ENCODE results near the gene CSTPP1. TPM values are rescaled to one million over a fixed set of nuclear protein-coding genes. Genes with fewer than 3 reads are reported as not detected.

Gene CSTPP1
- total and polyA plus RNA-seq, 2 donors (not counting 3 experiments of a cell fraction or from before 2014, with no cell fraction given), result 25.9 to 38.2 TPM

GRCh38 chr11:46981436-46981835 lies 44.9 kb downstream of the CSTPP1 start:
- Histone ChIP-seq H3K36me3 (ENCODE audit: control insufficient read depth in 2 of 2, extremely low read depth in 1 of 2, insufficient read depth in 2 of 2, low read length in 2 of 2) (no peaks in the 10 kb centered on the region), H3K4me3 (replicated peaks in 1 of 3; ENCODE audit: insufficient read depth in 1 of 3, low read depth in 1 of 3, low read length in 3 of 3) (no peak overlapping the region), H3K27ac (ENCODE audit: insufficient read depth, low read depth, low read length) (no peak overlapping the region), H2AFZ (ENCODE audit: low read depth, low read length) (no peak overlapping the region), H3K79me2 (ENCODE audit: control insufficient read depth, insufficient read depth, low read length) (no peaks in the 10 kb centered on the region), H3K9ac (replicated peaks; ENCODE audit: extremely low read depth, insufficient read depth, low read length) (no peak overlapping the region), H4K20me1 (replicated peaks; ENCODE audit: control insufficient read depth, extremely low read depth, insufficient read depth, low read length) (no peaks in the 10 kb centered on the region), H3K4me1 (ENCODE audit: control insufficient read depth, extremely low read depth, insufficient read depth, low read length) (peaks cover 11% of the 10 kb centered on the region), H3K9me3 (replicated peaks; ENCODE audit: control insufficient read depth, insufficient read depth, low read length) (no peaks in the 10 kb centered on the region), H3K4me2 (ENCODE audit: insufficient read depth, low read length) (no peak overlapping the region), H3K27me3 (ENCODE audit: control insufficient read depth in 2 of 2, insufficient read depth in 2 of 2, low read length in 2 of 2) (no peaks in the 10 kb centered on the region), H3K9me1 (replicated peaks; ENCODE audit: control insufficient read depth, extremely low read depth, insufficient read depth, low read length) (peaks cover 2% of the 10 kb centered on the region)
- BruUV-seq (replicated peaks), result no TSS peak
- no peak for DNase-seq (ENCODE audit: low read depth, low spot score)
- ChIA-PET CTCF (interaction anchor here (1.4 kb wide), 1 partner anchor 172 kb away, joined by 4 read pairs; no protein-coding TSS in a partner anchor), POLR2A (no interaction called here)
- dilution Hi-C loops (cut with MboI; ENCODE audit: extremely low pct_ligation_motif_present, low sequenced_read_pairs) (no loop called here), intact Hi-C loops (cut with micrococcal nuclease) (no loop called here)
- TF ChIP-seq, protein P1, sequence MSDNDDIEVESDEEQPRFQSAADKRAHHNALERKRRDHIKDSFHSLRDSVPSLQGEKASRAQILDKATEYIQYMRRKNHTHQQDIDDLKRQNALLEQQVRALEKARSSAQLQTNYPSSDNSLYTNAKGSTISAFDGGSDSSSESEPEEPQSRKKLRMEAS (IDR thresholded peaks at IDR 0.05; ENCODE audit: insufficient read depth, insufficient read length), result no peak
- TF ChIP-seq MYC (IDR thresholded peaks at IDR 0.05; ENCODE audit: low read depth, low read length) (no peak), POLR2AphosphoS5 (IDR thresholded peaks at IDR 0.05; ENCODE audit: insufficient read depth, low read depth, low read length) (no peak), POLR2A (IDR thresholded peaks at IDR 0.05; ENCODE audit: low read depth, low read length) (no peak), EZH2 (IDR thresholded peaks at IDR 0.05; ENCODE audit: borderline replicate concordance, low read depth, low read length, severe bottlenecking) (no peak), FOS (IDR thresholded peaks at IDR 0.05; ENCODE audit: borderline replicate concordance, insufficient read depth, low read length) (no peak)
- FAIRE-seq, result no peak

DNA sequence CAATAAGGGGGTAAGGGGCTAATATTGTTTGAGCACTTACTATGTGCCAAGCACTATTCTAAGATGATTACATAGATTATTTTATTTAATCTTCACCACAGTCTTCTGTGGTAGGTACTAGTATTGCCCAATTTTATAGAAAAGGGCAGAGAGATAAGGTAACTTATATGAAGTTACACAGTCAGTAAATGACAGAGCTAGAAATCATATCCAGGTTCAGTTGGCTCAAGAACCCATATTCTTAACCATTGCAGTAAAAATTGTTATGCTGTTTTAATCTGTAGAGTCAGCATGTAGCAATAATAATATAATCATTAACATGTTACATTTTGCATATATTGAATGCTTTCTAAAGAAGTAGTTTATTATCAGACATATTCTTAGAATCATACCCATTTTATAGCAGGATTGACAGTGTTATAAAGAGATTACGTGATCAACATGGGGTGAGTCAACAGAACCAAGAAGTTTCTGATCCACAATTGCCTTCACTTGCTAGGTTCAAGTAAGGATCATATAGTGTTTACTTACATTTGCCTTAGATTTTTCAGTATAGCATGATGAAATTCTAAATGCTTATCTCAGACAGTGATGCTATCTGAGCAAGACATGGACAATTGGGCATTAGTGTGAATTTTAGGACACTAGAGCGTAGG lies 46.4 kb downstream of the CSTPP1 start:
- ChIA-PET CTCF (interaction anchor here (1.0 kb wide), 1 partner anchor 16 kb away, joined by 4 read pairs; no protein-coding TSS in a partner anchor), POLR2A (no interaction called here)
- no peak for FAIRE-seq
- no peaks in the 10 kb centered on the region for H3K27me3 ChIP-seq (ENCODE audit: control insufficient read depth in 2 of 2, insufficient read depth in 2 of 2, low read length in 2 of 2)
- no peaks in the 10 kb centered on the region for H4K20me1 ChIP-seq (replicated peaks; ENCODE audit: control insufficient read depth, extremely low read depth, insufficient read depth, low read length)
- no peaks in the 10 kb centered on the region for H3K9me3 ChIP-seq (replicated peaks; ENCODE audit: control insufficient read depth, insufficient read depth, low read length)
- no peaks in the 10 kb centered on the region for H3K36me3 ChIP-seq (ENCODE audit: control insufficient read depth in 2 of 2, extremely low read depth in 1 of 2, insufficient read depth in 2 of 2, low read length in 2 of 2)
- no peak overlapping the region for H3K9ac ChIP-seq (replicated peaks; ENCODE audit: extremely low read depth, insufficient read depth, low read length)
- H3K4me2 ChIP-seq (ENCODE audit: insufficient read depth, low read length), result no peak overlapping the region
- intact Hi-C loops (cut with micrococcal nuclease), result no loop called here
- H3K4me1 ChIP-seq (ENCODE audit: control insufficient read depth, extremely low read depth, insufficient read depth, low read length), result peaks cover 6% of the 10 kb centered on the region
- dilution Hi-C loops (cut with MboI; ENCODE audit: extremely low pct_ligation_motif_present, low sequenced_read_pairs), result no loop called here
- no peaks in the 10 kb centered on the region for H3K79me2 ChIP-seq (ENCODE audit: control insufficient read depth, insufficient read depth, low read length)
- no TSS peak for BruUV-seq (replicated peaks)
- H3K27ac ChIP-seq (ENCODE audit: insufficient read depth, low read depth, low read length), result no peak overlapping the region
- no peak for DNase-seq (ENCODE audit: low read depth, low spot score)
- H3K9me1 ChIP-seq (replicated peaks; ENCODE audit: control insufficient read depth, extremely low read depth, insufficient read depth, low read length), result peaks cover 2% of the 10 kb centered on the region
- TF ChIP-seq GATA2 (IDR thresholded peaks at IDR 0.05; ENCODE audit: insufficient read depth, insufficient read length, low read depth, low read length) (no peak), POLR2A (IDR thresholded peaks at IDR 0.05; ENCODE audit: low read depth, low read length) (no peak), MYC (IDR thresholded peaks at IDR 0.05; ENCODE audit: low read depth, low read length) (no peak), POLR2AphosphoS5 (IDR thresholded peaks at IDR 0.05; ENCODE audit: insufficient read depth, low read depth, low read length) (no peak), FOS (IDR thresholded peaks at IDR 0.05; ENCODE audit: borderline replicate concordance, insufficient read depth, low read length) (no peak), EZH2 (IDR thresholded peaks at IDR 0.05; ENCODE audit: borderline replicate concordance, low read depth, low read length, severe bottlenecking) (no peak)
- TF ChIP-seq, protein P2, sequence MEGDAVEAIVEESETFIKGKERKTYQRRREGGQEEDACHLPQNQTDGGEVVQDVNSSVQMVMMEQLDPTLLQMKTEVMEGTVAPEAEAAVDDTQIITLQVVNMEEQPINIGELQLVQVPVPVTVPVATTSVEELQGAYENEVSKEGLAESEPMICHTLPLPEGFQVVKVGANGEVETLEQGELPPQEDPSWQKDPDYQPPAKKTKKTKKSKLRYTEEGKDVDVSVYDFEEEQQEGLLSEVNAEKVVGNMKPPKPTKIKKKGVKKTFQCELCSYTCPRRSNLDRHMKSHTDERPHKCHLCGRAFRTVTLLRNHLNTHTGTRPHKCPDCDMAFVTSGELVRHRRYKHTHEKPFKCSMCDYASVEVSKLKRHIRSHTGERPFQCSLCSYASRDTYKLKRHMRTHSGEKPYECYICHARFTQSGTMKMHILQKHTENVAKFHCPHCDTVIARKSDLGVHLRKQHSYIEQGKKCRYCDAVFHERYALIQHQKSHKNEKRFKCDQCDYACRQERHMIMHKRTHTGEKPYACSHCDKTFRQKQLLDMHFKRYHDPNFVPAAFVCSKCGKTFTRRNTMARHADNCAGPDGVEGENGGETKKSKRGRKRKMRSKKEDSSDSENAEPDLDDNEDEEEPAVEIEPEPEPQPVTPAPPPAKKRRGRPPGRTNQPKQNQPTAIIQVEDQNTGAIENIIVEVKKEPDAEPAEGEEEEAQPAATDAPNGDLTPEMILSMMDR (IDR thresholded peaks at IDR 0.05; ENCODE audit: extremely low read depth in 1 of 2, insufficient read depth in 1 of 2, low read depth in 1 of 2, low read length in 2 of 2), result no peak
- H2AFZ ChIP-seq (ENCODE audit: low read depth, low read length), result no peak overlapping the region
- no peak overlapping the region for H3K4me3 ChIP-seq (replicated peaks in 1 of 3; ENCODE audit: insufficient read depth in 1 of 3, low read depth in 1 of 3, low read length in 3 of 3)

Data from endothelial cell of umbilical vein (primary cell).